ENCODE measurements around the gene ZNF496.
"Not testable (repeated sequence)": the region's sequence is repeated elsewhere in the genome, so short reads cannot be mapped to it uniquely, and the experiment has no call there.

Gene ZNF496

GRCh38 chr1:247294282-247294681 is 37.4 kb downstream of the ZNF496 start:
- no peak for TF ChIP-seq CTCF (IDR thresholded peaks at IDR 0.05; ENCODE audit: insufficient read depth, low read length, poor library complexity, severe bottlenecking)

GRCh38 chr1:247293047-247293446 is 38.6 kb downstream of the ZNF496 start:
- no peaks in the 10 kb centered on the region for H3K36me3 ChIP-seq (ENCODE audit: control insufficient read depth, insufficient read depth, low read length)
- no peaks in the 10 kb centered on the region for H3K27me3 ChIP-seq (replicated peaks; ENCODE audit: control insufficient read depth, insufficient read depth, low read length)
- no peak for DNase-seq (ENCODE audit: extremely low read depth, insufficient read length)
- no peak for TF ChIP-seq CTCF (IDR thresholded peaks at IDR 0.05; ENCODE audit: insufficient read depth, low read length, poor library complexity, severe bottlenecking)
- no peak overlapping the region for H3K4me3 ChIP-seq (replicated peaks; ENCODE audit: low read depth, low read length)

More at GRCh38 chr1:247294282-247294681, 37.4 kb downstream of the ZNF496 start:
- H3K27me3 ChIP-seq (replicated peaks; ENCODE audit: control insufficient read depth, insufficient read depth, low read length) = no peaks in the 10 kb centered on the region
- DNase-seq (ENCODE audit: extremely low read depth, insufficient read length) = no peak
- no peak overlapping the region for H3K4me3 ChIP-seq (replicated peaks; ENCODE audit: low read depth, low read length)
- no peaks in the 10 kb centered on the region for H3K36me3 ChIP-seq (ENCODE audit: control insufficient read depth, insufficient read depth, low read length)

- Histone ChIP-seq H3K4me3 (replicated peaks; ENCODE audit: low read depth, low read length) (no peak overlapping the region), H3K36me3 (ENCODE audit: control insufficient read depth, insufficient read depth, low read length) (no peaks in the 10 kb centered on the region), H3K27me3 (replicated peaks; ENCODE audit: control insufficient read depth, insufficient read depth, low read length) (no peaks in the 10 kb centered on the region)
- DNase-seq (ENCODE audit: extremely low read depth, insufficient read length) = no peak
- no peak for TF ChIP-seq CTCF (IDR thresholded peaks at IDR 0.05; ENCODE audit: insufficient read depth, low read length, poor library complexity, severe bottlenecking)
Measured at GRCh38 chr1:247291833-247292561, 39.7 kb downstream of the ZNF496 start.

- DNase-seq (ENCODE audit: extremely low read depth, insufficient read length) = no peak
- no peaks in the 10 kb centered on the region for H3K27me3 ChIP-seq (replicated peaks; ENCODE audit: control insufficient read depth, insufficient read depth, low read length)
- H3K4me3 ChIP-seq (replicated peaks; ENCODE audit: low read depth, low read length) = no peak overlapping the region
- TF ChIP-seq CTCF (IDR thresholded peaks at IDR 0.05; ENCODE audit: insufficient read depth, low read length, poor library complexity, severe bottlenecking) = no peak
- no peaks in the 10 kb centered on the region for H3K36me3 ChIP-seq (ENCODE audit: control insufficient read depth, insufficient read depth, low read length)
Measured at GRCh38 chr1:247291161-247291560, 40.5 kb downstream of the ZNF496 start.

GRCh38 chr1:247290576-247290975 is 41.1 kb downstream of the ZNF496 start:
- Histone ChIP-seq H3K4me3 (replicated peaks; ENCODE audit: low read depth, low read length) (no peak overlapping the region), H3K27me3 (replicated peaks; ENCODE audit: control insufficient read depth, insufficient read depth, low read length) (no peaks in the 10 kb centered on the region), H3K36me3 (ENCODE audit: control insufficient read depth, insufficient read depth, low read length) (no peaks in the 10 kb centered on the region)
- TF ChIP-seq CTCF (IDR thresholded peaks at IDR 0.05; ENCODE audit: insufficient read depth, low read length, poor library complexity, severe bottlenecking) = no peak
- DNase-seq (ENCODE audit: extremely low read depth, insufficient read length) = no peak

GRCh38 chr1:247289274-247289892 is 42.3 kb downstream of the ZNF496 start:
- not testable (repeated sequence) for DNase-seq (ENCODE audit: extremely low read depth, insufficient read length); H3K27me3 ChIP-seq (replicated peaks; ENCODE audit: control insufficient read depth, insufficient read depth, low read length); H3K4me3 ChIP-seq (replicated peaks; ENCODE audit: low read depth, low read length); H3K36me3 ChIP-seq (ENCODE audit: control insufficient read depth, insufficient read depth, low read length)

Measured in GM06990 (cell line).